BE2C (cell line): ENCODE data around the gene KRTAP22-2.

ENCODE experiments used
- DNase-seq: peaks from one replicate; pipeline ENCODE4 v3.0.0-alpha.2; 2020
- H3K27me3 ChIP-seq: fragments of 250-450 bp; sonication (Bioruptor Pico); 2 replicates; pipeline ENCODE4 v1.5.1; 2020; ENCODE audit warnings: mild to moderate bottlenecking
- H3K36me3 ChIP-seq: fragments of 250-450 bp; sonication (Bioruptor Pico); 2 replicates; pipeline ENCODE4 v1.5.1; 2020; ENCODE audit warnings: mild to moderate bottlenecking
- H3K4me1 ChIP-seq: fragments of 250-450 bp; sonication (Bioruptor Pico); 2 replicates; pipeline ENCODE4 v1.5.1; 2020
- H3K4me3 ChIP-seq: 2 replicates; pipeline ENCODE4 v1.5.1; 2011; ENCODE audit warnings: low read depth, low read length
- H3K9me3 ChIP-seq: fragments of 250-450 bp; sonication (Bioruptor Pico); 2 replicates; pipeline ENCODE4 v1.5.1; 2020
- TF ChIP-seq, protein P1 (sequence below): IDR thresholded peaks from 2 replicates; pipeline ENCODE4 v1.5.1; 2012; ENCODE audit warnings: mild to moderate bottlenecking, low read depth, low read length

KRTAP22-2 gene

DNA sequence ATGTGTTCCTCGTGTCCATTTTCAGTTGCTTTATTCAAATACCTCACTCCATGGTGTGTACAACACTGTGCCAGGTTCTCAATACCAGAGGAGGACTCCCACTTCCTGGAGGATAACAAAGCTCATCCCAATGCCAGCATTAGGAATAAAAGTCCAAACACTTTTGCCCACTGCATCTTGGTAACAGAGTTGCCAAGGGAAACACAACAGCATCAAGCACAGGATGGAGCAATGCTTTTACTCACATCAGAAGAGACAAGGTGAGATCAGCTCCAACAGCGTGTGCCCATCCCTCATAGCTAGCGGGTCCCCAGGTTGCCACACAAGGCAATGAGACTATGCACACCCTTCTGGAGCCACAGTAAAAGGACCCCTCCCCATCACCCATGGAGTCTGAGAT is 33.2 kb upstream of the KRTAP22-2 start:
- Histone ChIP-seq H3K36me3 (no peaks in the 10 kb centered on the region), H3K9me3 (no peaks in the 10 kb centered on the region)
- TF ChIP-seq, protein P1, sequence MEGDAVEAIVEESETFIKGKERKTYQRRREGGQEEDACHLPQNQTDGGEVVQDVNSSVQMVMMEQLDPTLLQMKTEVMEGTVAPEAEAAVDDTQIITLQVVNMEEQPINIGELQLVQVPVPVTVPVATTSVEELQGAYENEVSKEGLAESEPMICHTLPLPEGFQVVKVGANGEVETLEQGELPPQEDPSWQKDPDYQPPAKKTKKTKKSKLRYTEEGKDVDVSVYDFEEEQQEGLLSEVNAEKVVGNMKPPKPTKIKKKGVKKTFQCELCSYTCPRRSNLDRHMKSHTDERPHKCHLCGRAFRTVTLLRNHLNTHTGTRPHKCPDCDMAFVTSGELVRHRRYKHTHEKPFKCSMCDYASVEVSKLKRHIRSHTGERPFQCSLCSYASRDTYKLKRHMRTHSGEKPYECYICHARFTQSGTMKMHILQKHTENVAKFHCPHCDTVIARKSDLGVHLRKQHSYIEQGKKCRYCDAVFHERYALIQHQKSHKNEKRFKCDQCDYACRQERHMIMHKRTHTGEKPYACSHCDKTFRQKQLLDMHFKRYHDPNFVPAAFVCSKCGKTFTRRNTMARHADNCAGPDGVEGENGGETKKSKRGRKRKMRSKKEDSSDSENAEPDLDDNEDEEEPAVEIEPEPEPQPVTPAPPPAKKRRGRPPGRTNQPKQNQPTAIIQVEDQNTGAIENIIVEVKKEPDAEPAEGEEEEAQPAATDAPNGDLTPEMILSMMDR: no peak

DNA sequence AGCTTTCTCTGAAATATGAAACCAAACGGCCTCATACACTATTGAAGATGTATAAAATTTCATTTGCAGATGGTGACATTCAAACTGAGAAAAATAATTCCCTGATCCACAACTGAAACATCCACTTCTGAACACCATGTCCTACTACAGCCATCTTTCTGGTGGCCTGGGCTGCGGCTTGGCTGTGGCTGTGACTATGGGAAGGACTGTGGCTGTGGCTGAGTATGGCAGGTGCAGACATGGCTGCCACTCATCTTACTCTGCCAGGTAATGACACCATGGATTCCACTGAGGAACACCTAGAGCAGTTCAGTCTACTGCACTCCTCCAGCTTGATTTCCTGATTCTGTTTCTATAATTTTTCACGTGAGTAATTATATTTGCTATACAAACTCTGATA is 30.3 kb upstream of the KRTAP22-2 start, which contains the start of gene KRTAP20-4:
KRTAP20-4 (plus strand) TSS at position 106 of the 400 bp plus-strand sequence.
- Histone ChIP-seq H3K27me3 (no peaks in the 10 kb centered on the region), H3K36me3 (no peaks in the 10 kb centered on the region), H3K9me3 (no peaks in the 10 kb centered on the region), H3K4me3 (no peak within 1 kb of the TSS), H3K4me1 (no peaks in the 10 kb centered on the region)
- TF ChIP-seq, protein P1: no peak
- DNase-seq: no peak

More for the DNA sequence above, 33.2 kb upstream of the KRTAP22-2 start:
- no peak for DNase-seq
- Histone ChIP-seq H3K4me1 (no peaks in the 10 kb centered on the region), H3K4me3 (no peak overlapping the region), H3K27me3 (no peaks in the 10 kb centered on the region)

DNA sequence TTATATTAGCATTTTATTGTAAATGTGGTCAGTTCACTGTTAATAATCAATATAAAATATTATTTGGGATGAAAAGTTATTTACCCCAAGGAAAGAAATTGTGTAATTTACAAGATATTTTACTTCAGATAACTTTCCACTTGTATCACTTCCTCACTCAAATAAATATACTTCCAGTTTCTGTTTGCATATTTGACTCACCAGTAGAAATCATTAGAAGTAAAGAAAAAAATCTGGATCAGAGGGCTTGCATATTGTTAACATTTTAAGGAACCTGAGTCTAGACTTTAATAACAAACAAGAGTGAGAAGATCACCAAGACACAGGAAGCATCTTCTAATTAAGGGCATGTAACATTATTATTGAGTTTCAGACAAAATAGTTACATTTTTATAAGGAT is 29.9 kb upstream of the KRTAP22-2 start:
- Histone ChIP-seq H3K4me1 (no peaks in the 10 kb centered on the region), H3K4me3 (no peak overlapping the region), H3K27me3 (no peaks in the 10 kb centered on the region), H3K36me3 (no peaks in the 10 kb centered on the region), H3K9me3 (no peaks in the 10 kb centered on the region)
- TF ChIP-seq, protein P1: no peak
- no peak for DNase-seq

DNA sequence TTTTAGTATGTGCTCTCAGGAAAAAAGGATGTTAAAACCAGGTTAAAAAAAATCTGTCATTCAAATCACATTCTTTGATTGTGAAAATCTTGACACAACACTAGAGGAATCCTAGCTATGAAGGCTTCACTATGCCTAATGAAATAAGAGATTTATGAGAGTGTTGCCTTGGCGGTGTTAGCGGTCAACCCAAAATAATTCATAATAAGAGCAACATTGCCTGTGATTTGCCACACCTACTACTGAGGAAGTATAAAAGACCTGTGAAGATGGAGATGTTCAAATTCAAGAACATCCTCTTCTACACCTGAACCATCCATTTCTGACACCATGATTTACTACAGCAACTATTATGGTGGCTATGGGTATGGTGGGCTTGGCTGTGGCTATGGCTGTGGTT is 25.9 kb upstream of the KRTAP22-2 start, which contains the start of gene KRTAP20-1:
KRTAP20-1 (plus strand) TSS at position 301 of the 400 bp plus-strand sequence; CDS start at position 331, 30 bp downstream.
- H3K36me3 ChIP-seq: no peaks in the 10 kb centered on the region
- no peaks in the 10 kb centered on the region for H3K9me3 ChIP-seq
- DNase-seq: no peak
- no peaks in the 10 kb centered on the region for H3K27me3 ChIP-seq
- no peak within 1 kb of the TSS for H3K4me3 ChIP-seq
- TF ChIP-seq, protein P1: no peak
- no peaks in the 10 kb centered on the region; the same call in 1 of the 2 replicates for H3K4me1 ChIP-seq

DNA sequence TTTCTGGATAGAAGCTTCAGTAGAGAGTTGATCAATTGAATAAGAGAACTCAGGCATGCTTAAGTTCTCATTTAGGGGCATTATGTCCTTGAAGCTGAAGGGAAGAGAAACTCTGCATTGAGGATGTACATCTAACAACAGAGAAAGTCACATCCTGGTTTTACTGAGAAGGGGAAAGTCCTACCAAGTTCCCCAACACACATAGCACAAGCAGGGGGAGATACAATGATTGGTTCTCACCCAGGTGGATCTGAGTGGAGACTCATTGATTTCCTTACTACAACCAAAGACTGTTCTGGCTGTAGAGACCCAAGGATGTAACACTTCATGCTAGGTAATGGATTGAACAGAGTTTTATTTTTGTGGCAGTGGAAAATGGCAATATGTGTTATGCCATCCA is 25.0 kb upstream of the KRTAP22-2 start:
- H3K9me3 ChIP-seq: no peaks in the 10 kb centered on the region
- H3K27me3 ChIP-seq: no peaks in the 10 kb centered on the region
- H3K4me3 ChIP-seq: no peak overlapping the region
- no peak for DNase-seq
- H3K4me1 ChIP-seq: no peaks in the 10 kb centered on the region; the same call in 1 of the 2 replicates
- TF ChIP-seq, protein P1: no peak
- no peaks in the 10 kb centered on the region for H3K36me3 ChIP-seq

DNA sequence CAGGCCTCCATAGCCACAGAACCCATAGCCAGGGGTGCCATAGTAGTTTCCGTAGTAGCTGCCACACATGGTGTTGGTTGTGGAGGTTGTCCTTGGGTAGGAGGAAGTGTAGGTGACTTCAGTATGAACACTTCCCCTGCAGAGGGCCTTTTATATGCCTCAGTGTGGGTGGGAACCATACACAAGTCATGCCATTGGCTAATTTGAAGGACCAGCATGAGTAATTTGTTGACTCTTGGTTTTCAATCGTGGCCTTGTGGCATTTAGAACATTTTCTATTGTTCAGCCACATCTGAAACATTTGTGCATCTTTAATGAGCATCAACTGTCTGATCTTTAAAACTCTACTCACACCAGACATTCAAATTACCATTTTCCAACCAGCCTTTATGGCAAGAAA is 23.6 kb upstream of the KRTAP22-2 start, which contains the start of gene KRTAP6-1:
KRTAP6-1 (minus strand) TSS at position 95 of the 400 bp plus-strand sequence; CDS start at position 69, 26 bp downstream.
- Histone ChIP-seq H3K36me3 (no peaks in the 10 kb centered on the region), H3K27me3 (no peaks in the 10 kb centered on the region), H3K4me1 (no peaks in the 10 kb centered on the region; the same call in 1 of the 2 replicates), H3K4me3 (no peak within 1 kb of the TSS), H3K9me3 (no peaks in the 10 kb centered on the region)
- DNase-seq: no peak
- TF ChIP-seq, protein P1: no peak
